HG03354 (cell line): ENCODE results near the gene EN1.

ENCODE experiments used
- ATAC-seq: cut with Tn5 transposase; IDR thresholded peaks from one replicate; pipeline ENCODE4 v1.9.1; 2021; ENCODE audit warnings: mild to moderate bottlenecking; ENCODE audit not compliant: unreplicated experiment, poor library complexity, severe bottlenecking

The EN1 gene

DNA sequence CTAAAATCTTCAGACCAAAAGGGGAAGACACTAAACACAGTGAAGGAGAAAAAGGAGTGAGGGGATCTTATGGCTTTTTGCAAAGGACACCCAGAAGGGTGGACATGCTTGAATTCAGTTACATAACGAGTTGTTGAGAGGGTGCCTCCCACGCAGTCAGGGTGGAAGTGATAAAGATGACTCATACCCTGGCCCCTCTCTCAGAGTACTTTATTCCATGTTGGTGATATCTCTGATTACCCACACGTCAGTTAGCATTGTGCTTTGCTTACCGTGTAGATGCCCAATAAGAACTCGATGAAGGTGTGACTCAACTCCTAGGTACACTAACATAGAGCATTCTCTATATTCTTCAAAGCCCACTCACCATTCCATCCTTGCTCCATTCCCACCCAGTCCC lies 44.4 kb downstream of the EN1 start:
- ATAC-seq, result no peak

DNA sequence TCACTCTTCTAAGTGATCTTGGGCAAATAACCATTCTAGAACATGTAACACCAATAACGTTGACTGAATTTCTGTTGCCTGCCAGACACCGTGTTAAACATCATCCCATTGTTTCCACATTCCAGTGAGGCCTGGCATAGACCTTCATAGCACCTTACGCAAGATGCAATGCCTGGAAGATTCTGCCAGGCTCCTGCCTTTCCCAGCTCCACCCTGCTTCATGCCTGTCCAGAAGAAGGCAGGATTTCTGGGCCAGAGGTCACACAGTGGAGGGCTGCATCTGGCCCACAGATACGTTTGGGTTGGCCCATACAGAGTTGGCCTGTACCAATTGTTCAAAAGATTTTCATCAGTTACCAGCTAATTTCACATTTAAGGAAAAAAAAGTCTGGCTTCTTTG lies 46.3 kb downstream of the EN1 start:
- ATAC-seq, result no peak

DNA sequence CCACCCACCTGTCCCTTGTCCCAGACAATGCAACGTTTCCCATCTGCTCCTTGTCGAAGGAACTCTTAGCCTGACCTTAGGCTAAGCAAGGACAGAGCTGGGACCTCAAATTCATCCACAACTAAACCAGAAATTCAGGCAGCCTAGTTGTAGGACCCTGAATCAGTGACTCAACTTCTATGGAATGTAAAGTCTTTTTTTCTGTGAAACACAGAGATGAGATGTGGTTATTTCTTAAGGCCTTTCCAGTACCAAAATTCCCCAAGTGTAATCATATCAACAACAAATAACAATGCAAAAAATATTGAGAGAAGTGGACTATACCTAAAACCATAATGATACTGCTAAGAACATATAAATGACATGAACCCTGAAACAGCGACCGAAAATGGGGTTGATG lies 46.7 kb downstream of the EN1 start:
- no peak for ATAC-seq

DNA sequence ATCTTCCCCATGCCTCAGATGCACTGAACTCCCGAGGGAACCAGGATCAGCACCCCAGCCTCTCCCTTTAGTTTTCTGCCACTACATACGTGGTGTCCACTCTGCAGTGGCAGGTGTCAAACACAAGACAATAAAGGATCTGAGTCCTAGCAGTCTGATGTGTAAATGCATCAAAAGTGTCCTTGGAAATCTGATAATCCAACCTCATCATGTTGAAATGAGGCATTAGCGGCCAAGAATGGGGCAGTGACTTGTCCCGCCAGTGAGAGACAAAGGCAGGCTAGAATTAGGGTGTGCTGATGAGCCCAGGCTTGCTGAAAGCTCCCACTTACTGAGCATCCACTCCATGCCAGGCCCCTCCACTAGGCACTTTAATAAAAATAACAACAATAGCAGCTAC lies 52.9 kb downstream of the EN1 start:
- ATAC-seq, result no peak
